Measurements from ENCODE around the gene MED12L.
"Not testable (repeated sequence)": the region's sequence is repeated elsewhere in the genome, so short reads cannot be mapped to it uniquely, and the experiment has no call there.

GRCh38 chr3:151392191-151392590, 306.7 kb downstream of the MED12L start:
- TF ChIP-seq CTCF (IDR thresholded peaks at IDR 0.05; ENCODE audit: low read length); EZH2phosphoT487 (IDR thresholded peaks at IDR 0.05; ENCODE audit: low read length); EZH2 (optimal IDR thresholded peaks at IDR 0.05; ENCODE audit: low read depth, low read length): not testable (repeated sequence)
